RKO (cell line): ENCODE data around the gene SEL1L2.
"Not testable (repeated sequence)": the region's sequence is repeated elsewhere in the genome, so short reads cannot be mapped to it uniquely, and the experiment has no call there.

Experiments used
- DNase-seq: peaks from one replicate; pipeline ENCODE4 v3.0.0-alpha.2; 2016; ENCODE audit warnings: low spot score

SEL1L2 gene

GRCh38 chr20:13990465-13990864 is at the start of gene SEL1L2:
TSS of gene SEL1L2 (minus strand) at chr20:13990614. CDS start at chr20:13990534, 80 bp downstream.
- no peak for DNase-seq

- DNase-seq = no peak
Observed at GRCh38 chr20:14036567-14036966, 46.2 kb upstream of the SEL1L2 start.

- DNase-seq = no peak
Observed at GRCh38 chr20:14033310-14033709, 42.9 kb upstream of the SEL1L2 start.

GRCh38 chr20:14030991-14031390 is 40.6 kb upstream of the SEL1L2 start:
- DNase-seq = no peak

- no peak for DNase-seq
Observed at GRCh38 chr20:14012671-14013070, 22.3 kb upstream of the SEL1L2 start.

GRCh38 chr20:14009208-14009607 is 18.8 kb upstream of the SEL1L2 start:
- DNase-seq = peak; percentile 65

GRCh38 chr20:14005996-14006395 is 15.6 kb upstream of the SEL1L2 start:
- no peak for DNase-seq

GRCh38 chr20:14000917-14001316 is 10.5 kb upstream of the SEL1L2 start:
- DNase-seq = no peak

- peak; percentile 53 for DNase-seq
Observed at GRCh38 chr20:13996265-13996664, 5.9 kb upstream of the SEL1L2 start.

- DNase-seq = peak; percentile 49
Observed at GRCh38 chr20:13995841-13996240, 5.4 kb upstream of the SEL1L2 start.

GRCh38 chr20:13995086-13995665 is 4.8 kb upstream of the SEL1L2 start, which contains the start of gene MACROD2:
TSS of gene MACROD2 (plus strand) at chr20:13995516.
- peak; percentile 96 for DNase-seq

GRCh38 chr20:13991955-13992354 is 1.5 kb upstream of the SEL1L2 start:
- not testable (repeated sequence) for DNase-seq

GRCh38 chr20:13991311-13991710 is 897 bp upstream of the SEL1L2 start:
- DNase-seq = no peak

- DNase-seq = no peak
Observed at GRCh38 chr20:13984211-13984610, 6.2 kb downstream of the SEL1L2 start.

GRCh38 chr20:13960525-13960924 is 29.9 kb downstream of the SEL1L2 start:
- no peak for DNase-seq

- no peak for DNase-seq
Observed at GRCh38 chr20:13960119-13960518, 30.3 kb downstream of the SEL1L2 start.

- peak; percentile 8 for DNase-seq
Observed at GRCh38 chr20:13953227-13953626, 37.2 kb downstream of the SEL1L2 start.

GRCh38 chr20:13947719-13948118 is 42.7 kb downstream of the SEL1L2 start:
- DNase-seq = no peak

- no peak for DNase-seq
Observed at GRCh38 chr20:13941031-13941430, 49.4 kb downstream of the SEL1L2 start.

GRCh38 chr20:13936781-13937576 is 53.4 kb downstream of the SEL1L2 start:
- no peak for DNase-seq

GRCh38 chr20:13934992-13935894 is 55.2 kb downstream of the SEL1L2 start:
- DNase-seq = no peak

- no peak for DNase-seq
Observed at GRCh38 chr20:13930281-13930680, 60.1 kb downstream of the SEL1L2 start.

GRCh38 chr20:13929836-13930235 is 60.6 kb downstream of the SEL1L2 start:
- no peak for DNase-seq
